Activated CD4-positive, alpha-beta T cell treated with anti-CD3 and anti-CD28 coated beads, Interleukin-2, amount 50 U/mL, for 48 hours (primary cell): ENCODE data around the gene L3MBTL2.

Experiments
- DNase-seq, 2 experiments: peaks; one replicate each; pipeline ENCODE4 v3.0.0-alpha.2; 2020

Gene L3MBTL2

DNA sequence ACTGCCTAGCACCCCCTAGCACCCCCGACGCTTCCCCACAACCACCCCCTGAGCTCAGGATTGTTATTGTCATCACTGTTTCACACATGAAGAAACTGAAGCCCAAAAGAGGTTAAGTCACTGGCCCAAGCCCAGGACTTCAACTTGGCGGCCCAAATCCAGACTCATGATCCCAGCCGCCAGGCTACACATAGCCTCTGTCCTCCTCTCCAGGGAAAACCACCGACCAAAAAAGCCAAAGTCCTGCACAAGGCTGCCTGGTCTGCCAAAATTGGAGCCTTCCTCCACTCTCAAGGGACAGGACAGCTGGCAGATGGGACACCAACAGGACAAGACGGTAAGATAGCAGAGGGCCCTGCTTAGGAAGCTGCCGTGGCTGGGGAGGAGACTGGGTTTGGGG is 10.8 kb downstream of the L3MBTL2 start:
- no peak for DNase-seq

DNA sequence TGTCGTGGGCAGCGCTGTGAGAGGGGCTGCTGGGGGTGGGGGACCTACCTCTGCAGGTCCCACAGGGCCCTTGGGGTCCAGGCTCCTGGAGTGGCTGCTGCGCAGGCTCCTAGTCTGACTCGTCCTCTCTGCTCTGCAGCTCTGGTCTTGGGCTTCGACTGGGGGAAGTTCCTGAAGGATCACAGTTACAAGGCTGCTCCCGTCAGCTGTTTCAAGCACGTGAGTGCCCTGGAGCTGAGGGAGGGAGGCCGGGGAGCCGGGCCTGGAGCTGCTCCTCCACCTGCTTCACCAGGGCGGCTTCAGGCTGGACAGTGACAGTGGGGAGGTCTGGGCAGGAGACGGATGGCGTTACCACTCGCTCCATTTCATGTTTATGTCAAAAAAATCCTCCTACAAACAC is 11.9 kb downstream of the L3MBTL2 start:
- no peak for DNase-seq

DNA sequence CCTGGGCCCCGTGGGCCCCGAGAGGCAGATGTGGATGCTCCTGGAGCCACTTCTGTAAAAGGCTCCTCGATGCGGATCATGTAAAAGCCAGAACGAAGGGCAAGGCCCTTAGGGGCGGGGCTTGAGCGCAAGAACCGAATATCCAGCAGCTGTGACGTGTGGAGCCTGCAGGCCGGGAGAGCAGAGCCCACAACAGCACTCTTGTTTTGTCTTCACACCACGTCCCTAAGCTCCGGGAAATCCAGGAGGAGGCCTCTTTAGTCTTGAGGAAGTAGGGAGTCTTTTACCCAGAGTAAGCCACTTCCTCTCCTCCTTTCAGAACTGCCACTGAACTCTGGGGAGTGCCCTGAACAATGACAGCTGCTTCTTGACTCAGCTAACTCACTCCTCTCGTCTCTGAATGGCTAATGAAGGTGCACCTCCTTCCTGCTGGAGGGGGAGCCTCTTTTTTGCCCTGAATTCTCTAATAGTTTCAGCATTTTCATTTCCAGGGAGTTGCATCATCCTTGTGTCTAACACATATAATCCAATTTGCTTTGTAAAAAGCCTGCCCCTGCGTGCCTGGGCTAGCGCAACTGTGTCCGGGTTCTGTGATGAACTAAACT is 12.5 kb downstream of the L3MBTL2 start:
- DNase-seq: peak; percentile 43 to 56

DNA sequence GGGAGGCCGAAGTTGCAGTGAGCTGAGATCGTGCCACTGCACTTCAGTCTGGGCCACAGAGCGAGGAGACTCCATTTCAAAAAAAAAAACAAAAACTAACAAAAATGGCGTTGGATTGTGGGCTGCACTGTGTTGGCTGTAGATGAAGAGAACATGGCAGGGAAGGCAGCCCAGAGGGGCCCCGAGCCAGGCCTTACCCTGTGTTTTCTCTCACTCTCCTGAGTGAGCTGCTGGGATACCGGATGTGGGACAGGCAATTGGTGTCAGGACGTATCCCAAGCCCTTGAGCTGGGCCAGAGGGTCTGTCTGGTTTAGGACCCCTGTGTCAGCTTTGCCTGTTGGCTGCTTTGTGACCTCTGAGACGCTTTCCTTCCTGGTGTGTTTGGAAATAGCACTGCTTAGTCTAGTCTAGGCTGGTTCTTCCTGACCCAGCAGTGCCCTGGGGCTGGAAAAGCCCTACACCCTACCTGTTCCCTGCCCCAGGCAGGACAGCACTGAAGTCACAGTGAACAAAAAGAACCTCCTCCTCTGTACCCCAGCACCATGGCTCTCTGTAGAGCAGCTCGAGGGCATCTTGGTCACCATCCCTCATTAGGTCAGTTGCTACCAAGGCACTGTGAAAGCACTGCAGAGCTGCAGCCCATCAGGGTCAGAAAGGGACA is 17.9 kb downstream of the L3MBTL2 start:
- DNase-seq: no peak

DNA sequence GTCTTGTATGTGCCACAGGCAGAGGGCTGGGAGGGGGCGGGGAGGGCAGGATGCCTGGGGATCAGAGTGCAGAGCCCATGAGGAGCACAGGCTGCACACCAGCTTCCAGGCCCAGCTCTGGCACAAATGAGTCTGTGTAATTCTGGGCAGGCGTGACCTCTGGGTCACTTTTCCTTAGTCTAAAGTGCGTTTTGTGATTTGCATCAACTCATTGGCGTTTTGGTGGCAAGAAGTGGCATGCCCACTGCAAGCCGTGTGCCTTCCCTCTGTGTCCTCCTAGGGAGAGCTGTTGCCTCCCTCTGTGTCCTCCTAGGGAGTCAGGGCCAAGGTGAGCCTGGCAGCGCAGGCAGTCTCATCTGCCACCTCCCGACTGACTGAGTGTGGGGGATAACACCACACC is 18.4 kb downstream of the L3MBTL2 start:
- no peak for DNase-seq

DNA sequence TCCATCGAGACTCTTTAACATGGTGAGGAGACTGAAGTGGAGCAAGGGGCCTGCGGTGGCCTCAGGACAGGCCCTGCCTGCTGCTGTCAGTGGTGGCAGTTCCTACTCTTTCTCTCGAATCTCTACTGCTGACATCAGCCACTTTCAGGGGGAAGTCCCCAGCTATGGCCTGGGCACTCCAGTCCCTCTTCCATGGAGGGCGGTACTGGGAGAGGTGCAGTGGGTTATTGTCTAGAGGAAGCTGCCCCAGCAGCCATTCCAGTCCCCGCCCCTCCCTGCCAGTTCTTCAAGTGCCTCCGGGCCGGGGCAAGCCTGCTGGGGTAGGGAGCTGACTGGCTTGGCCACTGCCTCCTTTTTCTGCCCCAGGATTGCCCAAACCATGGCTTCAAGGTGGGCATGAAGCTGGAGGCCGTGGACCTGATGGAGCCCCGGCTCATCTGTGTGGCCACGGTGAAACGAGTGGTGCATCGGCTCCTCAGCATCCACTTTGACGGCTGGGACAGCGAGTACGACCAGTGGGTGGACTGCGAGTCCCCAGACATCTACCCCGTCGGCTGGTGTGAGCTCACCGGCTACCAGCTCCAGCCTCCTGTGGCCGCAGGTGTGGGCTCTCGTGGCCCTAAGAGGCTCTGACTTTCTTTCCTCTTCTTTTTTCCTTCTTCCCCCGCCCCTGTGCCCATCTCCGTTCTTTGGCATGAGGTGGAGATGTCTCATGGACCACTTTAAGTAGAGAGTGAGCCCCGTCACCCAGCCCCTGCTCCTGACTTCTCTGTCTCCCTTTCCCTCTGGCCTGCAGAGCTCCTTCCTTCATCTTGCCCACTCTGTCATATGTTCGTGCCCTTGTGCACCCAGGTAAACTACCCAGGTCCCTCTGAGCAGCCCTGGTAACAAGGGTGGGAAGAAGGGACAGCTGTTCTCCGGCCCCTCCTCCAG is 21.9 kb downstream of the L3MBTL2 start:
- DNase-seq: no peak

DNA sequence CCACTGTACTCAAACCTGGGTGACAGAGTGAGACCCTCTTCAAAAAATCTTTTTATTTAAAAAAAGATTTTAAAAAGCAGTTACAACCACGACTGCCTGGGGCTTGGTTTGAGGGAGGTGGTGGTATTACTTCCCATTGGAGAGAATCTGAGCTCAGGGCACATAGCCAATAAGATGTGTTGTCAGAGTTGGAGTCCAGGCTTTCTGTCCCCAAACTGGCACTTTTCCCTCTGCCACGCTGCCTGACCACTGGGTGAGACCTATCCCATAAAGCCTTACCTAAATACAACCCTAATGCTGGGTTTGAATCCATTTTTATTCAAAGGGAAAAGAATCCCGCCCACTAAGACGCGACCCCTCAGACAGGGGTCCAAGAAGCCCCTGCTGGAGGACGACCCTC is 24.1 kb downstream of the L3MBTL2 start:
- DNase-seq: no peak

DNA sequence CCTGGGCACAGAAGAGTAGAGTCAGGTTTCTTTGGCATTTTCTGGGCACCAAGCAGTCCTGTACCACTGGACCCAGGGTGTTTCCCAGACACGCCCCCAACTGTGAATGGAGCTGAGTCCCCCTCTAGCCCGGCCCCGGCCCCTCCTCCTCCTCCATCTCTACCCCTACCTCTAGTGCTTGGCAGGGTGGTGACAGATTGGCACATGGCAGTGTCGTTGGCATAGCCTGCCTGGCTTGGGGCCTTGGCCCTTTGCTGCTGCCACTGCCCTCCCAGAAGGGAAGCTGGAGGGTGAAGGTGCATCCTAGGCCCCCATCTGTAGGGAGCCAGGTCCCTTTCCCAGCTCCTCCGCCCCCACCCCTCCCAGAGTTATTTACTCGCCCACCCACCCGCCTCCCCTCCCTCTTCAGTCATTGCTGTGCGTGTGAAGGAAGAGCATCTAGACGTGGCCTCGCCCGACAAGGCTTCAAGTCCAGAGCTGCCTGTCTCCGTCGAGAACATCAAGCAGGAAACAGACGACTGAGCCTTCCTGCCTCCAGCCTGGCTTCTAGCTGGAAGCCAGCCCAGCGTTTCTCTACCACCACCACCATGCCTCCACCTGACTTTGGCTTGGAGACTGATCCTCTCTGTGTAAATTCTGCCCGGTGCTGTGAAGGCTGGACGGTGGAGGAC is 24.8 kb downstream of the L3MBTL2 start:
- DNase-seq: no peak

DNA sequence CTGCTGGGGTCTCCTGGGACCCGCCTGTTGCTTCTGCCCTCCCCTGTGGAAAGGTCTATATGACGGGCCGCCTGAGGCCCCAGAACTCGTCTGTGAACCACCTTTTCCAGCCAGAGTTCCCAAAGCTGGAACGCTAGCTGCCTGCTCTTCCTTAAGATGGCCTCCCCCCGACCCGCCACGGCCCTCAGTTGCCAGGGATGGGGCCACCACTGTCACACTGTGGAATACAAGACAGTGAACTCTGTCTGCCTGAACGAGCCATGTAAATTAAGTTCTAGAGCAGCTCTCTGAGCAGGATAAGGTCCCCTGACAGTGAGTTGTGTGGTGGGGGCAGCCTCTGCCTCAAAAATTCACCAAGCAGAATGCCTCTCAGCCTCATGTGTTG is 25.3 kb downstream of the L3MBTL2 start:
- DNase-seq: no peak

DNA sequence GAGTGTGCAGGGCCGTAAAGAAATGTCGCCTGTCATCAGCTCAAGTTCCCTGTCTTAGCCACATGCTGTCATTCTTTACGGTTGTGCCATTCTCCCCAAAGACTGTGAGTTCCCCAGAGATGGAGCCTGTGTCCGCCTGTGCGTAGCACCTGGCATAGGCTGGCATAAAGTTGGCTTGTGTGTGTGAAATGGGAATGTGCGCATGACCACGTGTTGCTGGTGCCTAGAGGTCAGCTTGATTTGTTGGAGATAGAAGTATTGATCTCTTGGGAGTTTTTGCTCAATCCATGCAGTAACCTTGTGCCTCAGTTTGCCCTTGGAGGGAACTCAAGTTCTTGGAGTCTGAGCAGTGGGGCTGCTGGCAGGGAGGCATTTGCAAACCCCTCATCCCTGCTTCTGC is 26.3 kb downstream of the L3MBTL2 start:
- no peak for DNase-seq

DNA sequence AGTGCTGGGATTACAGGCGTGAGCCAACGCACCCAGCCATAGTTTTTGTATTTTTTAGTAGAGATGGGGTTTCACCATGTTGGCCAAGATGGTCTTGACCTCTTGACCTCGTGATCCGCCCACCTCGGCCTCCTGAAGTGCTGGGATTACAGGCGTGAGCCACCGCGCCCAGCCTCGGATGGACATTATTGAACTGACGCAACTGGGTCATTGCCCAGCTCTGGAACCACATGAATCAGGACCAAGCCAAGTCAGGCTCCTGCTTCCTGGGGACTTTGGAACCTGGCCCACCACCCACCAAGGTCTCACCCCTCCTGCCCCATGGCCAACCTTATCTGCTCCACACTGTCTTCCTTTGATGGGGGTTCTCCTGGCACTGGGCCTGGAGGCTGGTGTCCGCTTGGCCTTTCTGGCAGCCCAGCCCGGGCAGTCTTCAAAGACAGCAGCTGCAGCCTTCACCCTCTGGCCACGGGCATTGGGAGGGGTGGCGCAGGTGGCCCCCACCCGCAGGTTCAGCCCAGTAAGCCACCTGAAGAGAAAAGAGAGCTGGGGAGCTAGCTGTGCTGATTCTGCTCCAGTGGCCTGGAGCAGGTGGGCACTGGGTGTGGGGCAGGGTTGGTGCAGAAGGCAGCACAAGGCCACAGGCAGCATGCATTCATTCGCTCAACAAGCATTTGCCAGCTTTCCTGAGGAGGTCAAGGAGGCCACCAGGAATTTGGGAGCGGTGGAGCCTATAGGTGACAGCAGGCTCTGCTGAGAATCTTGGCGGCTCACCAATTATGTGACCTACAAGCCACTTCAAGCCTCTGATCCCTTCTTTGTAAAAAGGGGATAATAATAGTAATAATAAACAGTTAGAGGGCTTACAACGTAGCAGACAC is 29.9 kb downstream of the L3MBTL2 start:
- no peak for DNase-seq

DNA sequence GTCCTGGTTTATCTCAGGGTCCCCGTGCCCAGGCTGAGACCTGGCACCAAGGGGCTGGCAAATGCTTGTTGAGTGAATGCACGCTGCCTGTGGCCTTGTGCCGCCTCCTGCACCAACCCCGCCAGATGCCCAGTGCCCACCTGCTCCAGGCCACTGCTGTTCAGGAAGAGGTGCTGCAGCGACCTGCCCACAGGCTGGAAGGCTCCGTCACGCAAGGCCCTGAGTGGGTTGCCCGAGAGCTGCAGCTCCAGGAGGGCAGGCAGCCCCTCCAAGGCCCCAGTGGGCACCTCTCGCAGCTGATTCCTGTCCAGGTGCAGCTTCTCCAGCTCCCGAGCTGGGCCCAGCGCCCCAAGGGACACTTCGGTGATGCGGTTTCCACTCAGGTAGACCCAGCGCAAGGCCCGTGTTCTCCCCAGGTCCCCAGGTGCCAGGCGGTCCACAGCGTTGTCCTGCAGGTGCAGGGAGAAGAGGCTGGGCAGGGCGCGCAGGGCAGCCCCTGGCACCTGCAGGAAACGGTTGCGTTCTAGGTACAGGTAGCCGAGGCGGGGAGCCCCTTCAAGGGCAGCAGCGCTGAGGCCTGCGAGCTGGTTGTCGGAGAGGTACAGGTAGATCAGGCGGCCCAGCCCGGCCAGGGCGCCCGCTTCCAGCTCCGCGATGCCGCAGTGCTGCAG is 32.1 kb downstream of the L3MBTL2 start:
- DNase-seq: no peak

DNA sequence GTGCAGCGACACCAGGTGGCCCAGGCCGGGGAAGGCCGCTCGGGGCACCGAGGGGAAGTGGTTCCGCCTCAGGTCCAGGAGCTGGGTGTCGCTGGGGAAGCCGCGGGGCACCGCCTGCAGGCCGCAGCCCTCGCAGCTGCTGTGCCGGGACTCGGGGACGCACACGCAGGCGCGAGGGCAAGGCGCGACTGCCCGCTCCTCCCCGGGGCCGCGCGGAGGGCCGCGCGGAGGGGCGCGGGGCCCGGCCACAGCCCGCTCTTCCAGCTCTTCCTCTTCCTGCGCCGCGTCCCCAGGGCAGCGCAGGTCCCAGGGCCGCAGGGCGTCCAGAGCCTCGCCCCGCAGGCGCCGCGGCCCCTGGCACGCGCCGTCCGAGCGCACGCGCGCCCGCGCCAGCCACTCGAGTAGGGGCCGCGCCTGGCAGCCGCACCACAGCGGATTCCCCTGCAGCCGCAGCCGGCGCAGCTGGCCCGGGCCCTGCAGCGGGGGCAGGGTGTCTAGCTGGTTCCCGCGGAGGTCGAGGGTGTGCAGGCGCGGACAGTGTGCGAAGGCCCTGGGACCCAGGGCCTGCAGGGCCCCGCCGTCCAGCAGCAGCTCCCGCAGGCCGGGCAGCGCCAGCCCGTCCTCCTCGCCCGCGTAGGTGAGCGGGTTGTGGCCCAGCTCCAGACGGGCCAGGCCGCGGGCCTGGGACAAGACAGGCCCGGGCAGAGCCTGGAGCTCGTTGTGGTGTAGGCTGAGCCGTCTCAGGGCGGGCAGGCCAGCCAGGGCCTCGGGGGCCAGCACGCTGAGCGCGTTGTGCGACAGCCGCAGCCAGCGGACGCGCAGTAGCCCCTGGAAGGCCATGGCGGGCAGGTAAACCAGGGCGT is 32.8 kb downstream of the L3MBTL2 start:
- peak; percentile 80 to 84 for DNase-seq

DNA sequence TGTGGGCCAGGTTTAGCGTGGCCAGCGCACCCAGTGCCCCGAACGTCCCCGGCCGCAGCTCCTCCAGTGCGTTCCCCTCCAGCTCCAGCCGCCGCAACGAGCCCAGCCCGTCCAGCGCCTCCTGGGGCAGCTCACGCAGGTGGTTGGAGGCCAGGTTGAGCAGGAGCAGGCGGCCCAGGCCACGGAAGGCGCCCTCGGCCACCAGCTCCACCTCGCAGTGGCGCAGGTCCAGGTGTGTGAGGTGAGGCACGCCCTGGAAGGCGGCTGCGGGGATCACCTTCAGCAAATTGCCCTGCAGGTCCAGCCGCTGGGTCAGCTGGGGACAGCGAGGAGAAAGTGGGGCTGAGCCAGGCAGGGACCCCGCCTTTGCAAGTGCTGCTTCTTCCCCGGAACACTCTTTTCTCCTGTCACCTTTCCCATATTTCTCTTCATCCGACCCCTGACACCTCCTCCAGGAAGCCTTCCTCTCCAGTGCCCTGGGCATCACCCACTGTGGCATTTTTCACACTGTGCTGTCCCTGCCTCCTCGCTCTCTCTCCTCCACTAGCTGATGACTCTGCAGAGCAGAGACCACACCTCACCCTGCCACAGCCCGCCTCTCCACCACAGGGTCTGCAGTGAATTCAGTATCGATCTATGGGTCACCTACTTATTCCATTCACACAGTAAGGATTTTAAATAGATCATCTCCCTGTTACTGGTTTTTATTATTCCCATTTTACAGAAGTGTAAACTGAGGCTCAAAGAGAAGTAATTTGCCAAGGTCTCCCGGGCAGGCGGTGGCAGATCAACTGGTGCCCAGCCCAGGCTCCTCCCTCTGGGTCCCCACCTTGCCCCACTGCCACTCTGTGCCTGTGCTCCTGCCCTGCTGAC is 33.7 kb downstream of the L3MBTL2 start:
- DNase-seq: no peak

DNA sequence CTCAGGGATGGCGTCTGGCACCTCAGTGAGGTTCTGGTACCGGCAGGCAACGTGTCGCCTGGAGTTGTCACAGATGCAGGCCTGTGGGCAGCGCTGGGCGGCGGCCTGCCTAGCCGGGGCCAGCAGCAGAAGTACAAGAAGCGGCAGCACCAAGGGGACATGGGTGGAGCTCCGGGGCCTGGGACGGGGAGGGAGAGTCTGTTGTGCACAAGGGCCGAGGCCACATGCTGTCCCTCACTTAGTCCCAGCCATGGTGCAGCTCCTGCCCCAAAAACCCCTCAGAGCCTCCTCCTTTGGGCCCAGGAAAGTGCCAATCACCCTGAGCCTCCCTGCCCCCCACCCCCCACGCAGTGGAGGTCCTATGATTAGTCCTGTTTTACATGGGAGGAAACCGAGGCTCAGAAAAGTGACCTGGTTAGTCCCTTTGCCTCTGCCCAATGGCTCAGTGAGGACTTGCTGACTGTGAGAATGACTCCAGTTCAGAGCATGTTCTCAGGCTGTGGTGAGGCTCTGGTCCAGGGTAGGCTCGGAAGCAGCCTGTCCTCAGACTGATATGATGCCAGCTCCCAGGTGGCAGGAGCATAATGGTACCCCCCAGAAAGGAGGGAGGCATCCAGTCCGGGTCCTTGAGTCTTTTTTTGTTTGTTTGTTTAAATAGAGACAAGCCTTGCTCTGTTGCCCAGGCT is 34.5 kb downstream of the L3MBTL2 start:
- DNase-seq: no peak

DNA sequence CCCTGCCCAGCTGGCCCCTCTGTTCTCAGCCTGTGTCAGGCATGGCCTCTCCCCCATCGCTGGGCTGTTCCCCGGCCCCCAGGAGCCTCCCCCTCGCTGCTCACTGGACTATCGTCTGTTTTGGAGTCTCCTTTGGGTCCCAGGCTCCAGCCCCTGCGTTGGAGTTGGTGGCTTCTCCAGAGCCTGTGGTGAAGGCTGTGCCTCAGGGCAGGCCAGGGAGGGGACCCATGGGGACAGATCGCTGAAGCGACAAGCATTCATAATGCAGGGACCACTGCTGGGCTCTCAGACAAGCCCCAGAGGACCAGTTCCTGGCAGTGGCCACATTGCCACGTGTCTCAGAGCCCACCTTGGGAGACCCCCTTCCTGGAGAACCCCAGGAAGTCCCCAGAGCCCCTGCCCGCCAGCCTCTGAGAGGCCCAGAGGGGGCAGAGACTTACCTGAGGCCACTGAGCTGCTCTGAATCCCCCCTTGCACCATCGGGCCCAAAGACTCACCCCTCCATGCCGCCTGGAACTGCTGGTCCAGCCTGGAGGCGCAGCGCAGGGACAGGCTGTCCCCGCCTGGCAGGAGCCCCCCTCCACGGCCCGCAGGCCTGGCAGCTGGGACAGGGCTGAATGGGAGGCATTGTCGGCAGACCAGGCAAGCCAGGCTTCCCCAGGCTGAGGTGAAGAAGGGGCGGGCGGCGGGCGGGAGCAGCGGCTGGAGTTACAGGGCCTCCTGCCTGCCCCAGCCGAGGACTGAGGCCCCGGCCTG is 35.4 kb downstream of the L3MBTL2 start, which contains the start of gene CHADL:
CHADL (minus strand) TSS at position 555 of the 756 bp plus-strand sequence; CDS start at position 505, 50 bp downstream.
- no peak for DNase-seq

DNA sequence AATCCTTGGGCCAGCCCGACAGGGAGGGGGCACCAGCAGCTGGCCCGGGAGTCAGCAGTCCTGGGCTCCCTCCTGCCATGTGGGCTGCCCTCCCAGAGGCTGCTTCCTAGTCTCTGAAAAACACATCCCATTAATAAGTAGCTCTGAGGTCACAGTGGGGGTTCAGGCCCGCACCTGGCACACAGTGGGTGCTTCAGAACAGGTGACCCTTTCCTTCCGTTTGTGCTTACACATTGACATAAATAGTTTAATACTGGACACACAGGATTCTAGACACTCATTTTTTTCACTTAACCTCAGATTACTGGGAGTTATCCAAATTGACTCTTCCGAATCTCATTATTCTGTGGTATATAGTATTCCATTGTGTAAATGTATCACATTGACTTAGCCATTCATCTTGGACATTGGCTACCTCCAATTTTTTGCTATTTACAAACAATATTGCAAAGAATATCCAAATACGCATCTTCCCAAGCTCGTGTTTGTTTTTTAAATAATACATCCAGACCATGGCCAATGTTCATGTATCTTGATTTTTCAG is 36.1 kb downstream of the L3MBTL2 start:
- DNase-seq: no peak
